Ascending aorta (tissue), 2 donors: ENCODE results near the gene ARHGAP15. TPM values are rescaled to one million over a fixed set of nuclear protein-coding genes. Genes with fewer than 3 reads are reported as not detected.

Experiments used
- DNase-seq, 2 donors: peaks; one replicate each; pipeline ENCODE4 v3.0.0-alpha.2; 2019; ENCODE audit warnings: low spot score in 2 of 2
- H3K27ac ChIP-seq, 2 donors: fragments of 200-600 bp; sonication (generic); one replicate each; pipeline ENCODE4 v1.5.1; 2016 to 2017; ENCODE audit warnings: mild to moderate bottlenecking in 1 of 2
- H3K27me3 ChIP-seq: fragments of 200-600 bp; sonication (generic); one replicate; pipeline ENCODE4 v1.5.1; 2017
- H3K36me3 ChIP-seq, 2 donors: fragments of 200-600 bp; sonication (generic); one replicate each; pipeline ENCODE4 v1.5.1; 2016
- H3K4me1 ChIP-seq, 2 donors: fragments of 200-600 bp; sonication (generic); one replicate each; pipeline ENCODE4 v1.5.1; 2016 to 2017; ENCODE audit warnings: mild to moderate bottlenecking in 1 of 2
- H3K4me3 ChIP-seq, 2 donors: fragments of 200-600 bp; sonication (generic); one replicate each; pipeline ENCODE4 v1.5.1; 2016 to 2017; ENCODE audit warnings: mild to moderate bottlenecking in 1 of 2
- H3K9me3 ChIP-seq, 2 donors: fragments of 200-600 bp; sonication (generic); one replicate each; pipeline ENCODE4 v1.5.1; 2016
- intact Hi-C: fragments of 100-400 bp; cut with DNase I; formaldehyde crosslinking; loops from one replicate; pipeline ENCODE4 v1.15.1; 2023
- total RNA-seq: library from RNA; depleted of rRNA; stranded (reverse); fragments of >200 nt; gene quantifications from one replicate; pipeline ENCODE4 v1.1.0, GENCODE V29; 2016
- TF ChIP-seq, protein P1 (sequence below), 3 experiments: fragments of 200-600 bp in 2 of 3; fragments of 450-650 bp in 1 of 3; sonication (generic) in 2 of 3; IDR thresholded peaks; one replicate each; pipeline ENCODE4 v1.5.1; 2016 to 2019; ENCODE audit warnings: antibody characterized with exemption in 3 of 3, mild to moderate bottlenecking in 1 of 3, moderate library complexity in 1 of 3

The ARHGAP15 gene
- total RNA-seq, 1 donor from 2014 or later = 1.4 TPM

DNA sequence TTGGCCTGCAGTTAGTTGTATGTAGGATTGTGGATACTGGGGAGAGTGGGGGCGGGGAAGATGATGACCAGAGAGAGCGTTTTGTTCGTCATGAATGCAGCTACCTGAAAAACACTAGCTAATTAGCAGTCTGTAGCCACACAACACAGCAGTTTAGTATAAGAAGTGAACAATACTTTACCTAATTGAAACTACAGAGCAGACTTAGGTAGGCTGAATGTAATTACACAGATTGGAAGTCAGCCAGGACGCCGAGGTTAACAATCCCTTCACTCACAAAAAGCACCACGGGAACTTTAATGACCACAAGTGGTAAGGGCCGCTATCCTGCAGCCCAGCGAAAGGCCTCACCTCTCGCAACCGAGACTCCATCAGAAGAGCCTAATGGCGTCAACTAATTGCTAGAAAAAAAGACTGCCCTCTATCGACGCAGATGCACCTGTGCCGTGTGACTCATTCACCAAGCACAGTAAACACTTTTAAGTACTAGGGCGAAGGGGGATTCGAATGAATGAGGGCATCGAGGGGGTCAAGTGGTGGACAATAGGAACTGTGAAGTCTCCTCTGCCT lies 591.0 kb downstream of the ARHGAP15 start:
- no peak overlapping the region for H3K27ac ChIP-seq
- no peaks in the 10 kb centered on the region for H3K36me3 ChIP-seq
- DNase-seq = no peak
- no peaks in the 10 kb centered on the region for H3K27me3 ChIP-seq
- H3K9me3 ChIP-seq = no peaks in the 10 kb centered on the region
- peaks cover 0 to 16% of the 10 kb centered on the region in 2 donors for H3K4me1 ChIP-seq
- no peak overlapping the region for H3K4me3 ChIP-seq
- TF ChIP-seq, protein P1, sequence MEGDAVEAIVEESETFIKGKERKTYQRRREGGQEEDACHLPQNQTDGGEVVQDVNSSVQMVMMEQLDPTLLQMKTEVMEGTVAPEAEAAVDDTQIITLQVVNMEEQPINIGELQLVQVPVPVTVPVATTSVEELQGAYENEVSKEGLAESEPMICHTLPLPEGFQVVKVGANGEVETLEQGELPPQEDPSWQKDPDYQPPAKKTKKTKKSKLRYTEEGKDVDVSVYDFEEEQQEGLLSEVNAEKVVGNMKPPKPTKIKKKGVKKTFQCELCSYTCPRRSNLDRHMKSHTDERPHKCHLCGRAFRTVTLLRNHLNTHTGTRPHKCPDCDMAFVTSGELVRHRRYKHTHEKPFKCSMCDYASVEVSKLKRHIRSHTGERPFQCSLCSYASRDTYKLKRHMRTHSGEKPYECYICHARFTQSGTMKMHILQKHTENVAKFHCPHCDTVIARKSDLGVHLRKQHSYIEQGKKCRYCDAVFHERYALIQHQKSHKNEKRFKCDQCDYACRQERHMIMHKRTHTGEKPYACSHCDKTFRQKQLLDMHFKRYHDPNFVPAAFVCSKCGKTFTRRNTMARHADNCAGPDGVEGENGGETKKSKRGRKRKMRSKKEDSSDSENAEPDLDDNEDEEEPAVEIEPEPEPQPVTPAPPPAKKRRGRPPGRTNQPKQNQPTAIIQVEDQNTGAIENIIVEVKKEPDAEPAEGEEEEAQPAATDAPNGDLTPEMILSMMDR (IDR thresholded peaks at IDR 0.05) = no peak
- intact Hi-C loops = no loop called here

- no peak for DNase-seq
- H3K9me3 ChIP-seq = no peaks in the 10 kb centered on the region
- H3K27me3 ChIP-seq = no peaks in the 10 kb centered on the region
- no peaks in the 10 kb centered on the region for H3K4me1 ChIP-seq
- no peak overlapping the region for H3K4me3 ChIP-seq
- no peaks in the 10 kb centered on the region for H3K36me3 ChIP-seq
- H3K27ac ChIP-seq = no peak overlapping the region
- TF ChIP-seq, protein P1 (IDR thresholded peaks at IDR 0.05) = no peak
- intact Hi-C loops = no loop called here
Measured at GRCh38 chr2:143725400-143725799, 596.2 kb downstream of the ARHGAP15 start.

- TF ChIP-seq, protein P1 (IDR thresholded peaks at IDR 0.05) = no peak
- Histone ChIP-seq H3K4me1 (no peaks in the 10 kb centered on the region), H3K4me3 (no peak overlapping the region)
Measured at GRCh38 chr2:143726151-143726845, 597.1 kb downstream of the ARHGAP15 start.

DNA sequence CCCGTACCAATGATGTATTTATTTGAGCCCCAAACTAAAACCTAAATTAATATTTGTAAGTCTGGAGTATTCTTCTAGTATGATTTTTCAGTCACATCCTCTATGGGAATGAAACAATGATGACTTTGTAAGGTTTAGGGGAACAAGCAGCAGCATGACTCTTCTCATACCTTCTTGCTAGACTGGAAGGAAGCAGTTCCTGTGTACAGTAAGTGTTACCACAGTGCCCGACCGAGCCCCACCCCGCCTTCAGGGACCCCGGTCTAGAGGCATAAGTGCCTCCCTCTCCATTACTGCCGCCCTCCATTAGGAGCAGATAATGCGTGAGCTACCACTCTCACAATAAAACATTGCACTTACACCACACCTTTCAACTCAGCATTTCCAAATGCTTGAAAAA lies 599.3 kb downstream of the ARHGAP15 start:
- Histone ChIP-seq H3K27me3 (no peaks in the 10 kb centered on the region), H3K27ac (no peak overlapping the region), H3K4me3 (no peak overlapping the region), H3K36me3 (no peaks in the 10 kb centered on the region), H3K4me1 (no peaks in the 10 kb centered on the region), H3K9me3 (no peaks in the 10 kb centered on the region)
- TF ChIP-seq, protein P1 (IDR thresholded peaks at IDR 0.05) = no peak
- intact Hi-C loops = no loop called here
- DNase-seq = no peak

More at GRCh38 chr2:143726151-143726845, 597.1 kb downstream of the ARHGAP15 start:
- DNase-seq = no peak
- Histone ChIP-seq H3K36me3 (no peaks in the 10 kb centered on the region), H3K9me3 (no peaks in the 10 kb centered on the region), H3K27me3 (no peaks in the 10 kb centered on the region), H3K27ac (no peak overlapping the region)
- intact Hi-C loops = no loop called here

DNA sequence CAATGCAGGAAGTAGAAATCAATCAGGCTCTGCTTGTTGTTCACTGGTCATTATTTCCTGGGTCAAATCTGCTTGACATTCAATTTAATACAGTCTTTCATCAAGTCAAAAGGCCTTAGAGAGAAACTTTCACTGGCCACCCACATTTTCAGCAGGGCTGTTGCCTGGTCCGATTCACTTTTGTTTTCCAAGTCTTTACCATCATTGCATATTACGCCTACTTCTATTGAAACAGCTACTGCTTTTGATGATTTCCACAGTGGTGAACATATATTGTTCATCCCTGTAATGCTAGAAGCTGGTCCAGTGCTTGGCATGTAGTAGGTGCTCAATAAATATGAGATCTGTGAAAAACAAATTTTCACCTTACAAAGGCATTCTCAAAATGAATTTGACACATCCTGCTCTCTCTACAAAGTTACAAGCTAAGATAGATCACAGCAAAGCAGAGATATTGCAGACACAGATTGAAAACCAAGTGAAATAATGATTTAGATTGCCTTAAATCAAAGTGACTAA lies 600.1 kb downstream of the ARHGAP15 start:
- intact Hi-C loops = no loop called here
- DNase-seq = no peak
- no peaks in the 10 kb centered on the region for H3K36me3 ChIP-seq

More for the DNA sequence above, 600.1 kb downstream of the ARHGAP15 start:
- H3K4me1 ChIP-seq = no peaks in the 10 kb centered on the region
- no peak overlapping the region for H3K4me3 ChIP-seq
- H3K27ac ChIP-seq = no peak overlapping the region
- TF ChIP-seq, protein P1 (IDR thresholded peaks at IDR 0.05) = no peak
- H3K9me3 ChIP-seq = no peaks in the 10 kb centered on the region
- H3K27me3 ChIP-seq = no peaks in the 10 kb centered on the region
